Stimulated activated naive CD4-positive, alpha-beta T cell treated with Interleukin-2 at 50 U/mL for 16 hours (primary cell): ENCODE results near the gene DVL3.
"Not testable (repeated sequence)": the region's sequence is repeated elsewhere in the genome, so short reads cannot be mapped to it uniquely, and the experiment has no call there.

Experiments
- DNase-seq: peaks from one replicate; lab custom pipeline; 2025; lab: John Stamatoyannopoulos, UW

The DVL3 gene

GRCh38 chr3:184154885-184155643 is at the start of gene DVL3:
DVL3 (plus strand) TSS chr3:184155377; CDS start chr3:184155636, 259 bp downstream.
- peak; percentile 20 for DNase-seq

GRCh38 chr3:184110316-184110725 is 44.9 kb upstream of the DVL3 start:
- no peak for DNase-seq

- DNase-seq, result no peak
Observed at GRCh38 chr3:184116017-184116416, 39.2 kb upstream of the DVL3 start.

- no peak for DNase-seq
Observed at GRCh38 chr3:184117636-184118035, 37.5 kb upstream of the DVL3 start.

- DNase-seq, result not testable (repeated sequence)
Observed at GRCh38 chr3:184121031-184121430, 34.1 kb upstream of the DVL3 start.

- DNase-seq, result no peak
Observed at GRCh38 chr3:184126006-184126405, 29.2 kb upstream of the DVL3 start.

GRCh38 chr3:184129012-184129411 is 26.2 kb upstream of the DVL3 start:
- DNase-seq, result no peak

- no peak for DNase-seq
Observed at GRCh38 chr3:184132945-184133344, 22.2 kb upstream of the DVL3 start.

- DNase-seq, result peak; percentile 51
Observed at GRCh38 chr3:184133840-184134745, 21.1 kb upstream of the DVL3 start.

- no peak for DNase-seq
Observed at GRCh38 chr3:184134746-184135148, 20.4 kb upstream of the DVL3 start.

GRCh38 chr3:184135149-184135910 is 19.8 kb upstream of the DVL3 start, which contains the start of gene EIF2B5:
EIF2B5 (plus strand) TSS chr3:184135358; CDS start chr3:184135386, 28 bp downstream.
- DNase-seq, result peak; percentile 87

GRCh38 chr3:184135911-184136260 is 19.3 kb upstream of the DVL3 start:
- DNase-seq, result no peak

GRCh38 chr3:184140436-184140835 is 14.7 kb upstream of the DVL3 start:
- no peak for DNase-seq

GRCh38 chr3:184142199-184142598 is 13.0 kb upstream of the DVL3 start:
- DNase-seq, result no peak

GRCh38 chr3:184143327-184143726 is 11.8 kb upstream of the DVL3 start:
- DNase-seq, result no peak

GRCh38 chr3:184144505-184144904 is 10.7 kb upstream of the DVL3 start:
- no peak for DNase-seq

- no peak for DNase-seq
Observed at GRCh38 chr3:184145111-184145524, 10.1 kb upstream of the DVL3 start.

- no peak for DNase-seq
Observed at GRCh38 chr3:184145751-184146270, 9.4 kb upstream of the DVL3 start.

- DNase-seq, result no peak
Observed at GRCh38 chr3:184148076-184148475, 7.1 kb upstream of the DVL3 start.

GRCh38 chr3:184149123-184149522 is 6.1 kb upstream of the DVL3 start:
- no peak for DNase-seq

GRCh38 chr3:184149770-184150169 is 5.4 kb upstream of the DVL3 start:
- DNase-seq, result not testable (repeated sequence)
